Measurements from ENCODE around the gene TMEM109.

Gene TMEM109

DNA sequence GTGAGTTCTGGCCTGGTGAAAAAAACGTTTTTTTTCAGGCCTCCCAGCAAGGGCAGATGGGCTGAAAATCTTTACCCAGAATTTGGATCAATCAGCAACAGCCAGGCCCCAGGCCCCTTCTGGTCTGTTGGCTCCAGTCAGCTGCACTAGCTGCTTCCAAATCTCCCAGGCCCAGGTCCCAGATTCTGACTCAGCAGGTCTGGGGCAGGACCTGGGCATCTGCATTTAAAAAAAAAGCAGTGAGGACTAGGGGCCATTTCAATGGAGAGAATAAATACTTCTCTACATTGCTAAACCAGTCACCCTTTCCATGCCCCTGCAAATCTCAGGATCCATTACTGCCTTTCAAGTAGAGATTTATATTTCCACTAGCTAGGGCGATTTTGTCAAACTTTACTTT, 33.7 kb downstream of the TMEM109 start (continued):
- TF ChIP-seq, protein P1, sequence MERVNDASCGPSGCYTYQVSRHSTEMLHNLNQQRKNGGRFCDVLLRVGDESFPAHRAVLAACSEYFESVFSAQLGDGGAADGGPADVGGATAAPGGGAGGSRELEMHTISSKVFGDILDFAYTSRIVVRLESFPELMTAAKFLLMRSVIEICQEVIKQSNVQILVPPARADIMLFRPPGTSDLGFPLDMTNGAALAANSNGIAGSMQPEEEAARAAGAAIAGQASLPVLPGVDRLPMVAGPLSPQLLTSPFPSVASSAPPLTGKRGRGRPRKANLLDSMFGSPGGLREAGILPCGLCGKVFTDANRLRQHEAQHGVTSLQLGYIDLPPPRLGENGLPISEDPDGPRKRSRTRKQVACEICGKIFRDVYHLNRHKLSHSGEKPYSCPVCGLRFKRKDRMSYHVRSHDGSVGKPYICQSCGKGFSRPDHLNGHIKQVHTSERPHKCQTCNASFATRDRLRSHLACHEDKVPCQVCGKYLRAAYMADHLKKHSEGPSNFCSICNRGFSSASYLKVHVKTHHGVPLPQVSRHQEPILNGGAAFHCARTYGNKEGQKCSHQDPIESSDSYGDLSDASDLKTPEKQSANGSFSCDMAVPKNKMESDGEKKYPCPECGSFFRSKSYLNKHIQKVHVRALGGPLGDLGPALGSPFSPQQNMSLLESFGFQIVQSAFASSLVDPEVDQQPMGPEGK (tag by site-specific recombination; IDR thresholded peaks at IDR 0.05) = no peak
- no peak for TF ChIP-seq RBAK (tag by site-specific recombination; IDR thresholded peaks at IDR 0.05)
- TF ChIP-seq, protein P2, sequence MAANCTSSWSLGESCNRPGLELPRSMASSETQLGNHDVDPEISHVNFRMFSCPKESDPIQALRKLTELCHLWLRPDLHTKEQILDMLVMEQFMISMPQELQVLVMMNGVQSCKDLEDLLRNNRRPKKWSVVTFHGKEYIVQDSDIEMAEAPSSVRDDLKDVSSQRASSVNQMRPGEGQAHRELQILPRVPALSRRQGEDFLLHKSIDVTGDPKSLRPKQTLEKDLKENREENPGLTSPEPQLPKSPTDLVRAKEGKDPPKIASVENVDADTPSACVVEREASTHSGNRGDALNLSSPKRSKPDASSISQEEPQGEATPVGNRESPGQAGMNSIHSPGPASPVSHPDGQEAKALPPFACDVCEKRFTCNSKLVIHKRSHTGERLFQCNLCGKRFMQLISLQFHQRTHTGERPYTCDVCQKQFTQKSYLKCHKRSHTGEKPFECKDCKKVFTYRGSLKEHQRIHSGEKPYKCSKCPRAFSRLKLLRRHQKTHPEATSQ (tag by site-specific recombination; IDR thresholded peaks at IDR 0.05) = no peak

DNA sequence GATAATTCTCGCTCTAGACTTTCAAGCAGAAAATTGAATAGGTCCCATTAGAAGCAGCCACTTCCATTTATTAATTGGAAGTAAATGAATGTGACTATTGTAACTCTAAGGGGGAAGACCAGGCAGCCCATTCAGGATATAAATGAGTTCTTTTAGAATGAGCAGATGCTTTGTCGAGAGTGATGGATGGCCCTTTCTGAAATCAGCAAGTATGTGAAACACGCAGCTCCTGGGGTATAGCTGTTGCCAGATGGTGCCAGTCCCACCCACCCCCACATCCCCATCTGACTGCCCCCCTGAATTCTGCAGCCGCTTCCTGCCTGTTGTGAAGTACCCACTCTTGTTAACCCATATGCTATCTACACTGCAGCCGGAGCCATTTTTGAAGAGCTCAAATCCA, 34.3 kb downstream of the TMEM109 start:
- Histone ChIP-seq H3K27ac (ENCODE audit: extremely low read depth, low read depth, low read length) (no peak overlapping the region), H3K9me3 (ENCODE audit: control insufficient read depth, insufficient read depth, low read depth, low read length) (no peaks in the 10 kb centered on the region), H3K4me3 (ENCODE audit: low read depth, low read length) (no peak overlapping the region), H3K4me1 (ENCODE audit: control insufficient read depth, insufficient read depth, low read length) (no peaks in the 10 kb centered on the region), H3K36me3 (ENCODE audit: control insufficient read depth in 2 of 2, insufficient read depth in 1 of 2, low read length in 2 of 2) (no peaks in the 10 kb centered on the region)
- ChIA-PET POLR2A (interaction anchor here (1.0 kb wide), 1 partner anchor 15 kb away, joined by 3 read pairs; no protein-coding TSS in a partner anchor), CTCF (no interaction called here)
- TF ChIP-seq TCF7L2 (IDR thresholded peaks at IDR 0.05; ENCODE audit: borderline replicate concordance, low read depth, low read length) (no peak), ZNF394 (tag by site-specific recombination; IDR thresholded peaks at IDR 0.05; ENCODE audit: borderline replicate concordance) (no peak), ZNF501 (tag by site-specific recombination; IDR thresholded peaks at IDR 0.05) (no peak), REPIN1 (tag by site-specific recombination; IDR thresholded peaks at IDR 0.05; ENCODE audit: low read depth) (no peak)

DNA sequence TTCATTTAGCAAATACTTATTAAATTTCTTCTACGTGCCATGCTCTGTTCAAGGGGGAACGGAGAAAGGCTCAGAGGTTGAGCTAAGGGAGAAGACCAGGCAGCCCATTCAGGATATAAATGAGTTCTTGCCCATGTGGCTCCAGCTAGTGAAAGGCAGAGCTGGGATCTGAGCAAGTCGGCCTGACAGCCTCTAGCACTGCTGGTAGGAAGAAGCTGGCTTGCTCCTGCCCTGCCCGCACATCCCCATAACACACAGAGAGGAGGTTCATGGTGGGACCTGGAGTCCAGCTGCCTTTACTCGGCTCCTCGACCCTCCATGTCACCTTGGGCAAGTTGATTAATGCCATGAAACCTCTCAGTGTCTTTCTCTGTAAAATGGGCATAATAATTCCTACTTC, 36.1 kb downstream of the TMEM109 start:
- Histone ChIP-seq H3K4me3 (ENCODE audit: low read depth, low read length) (no peak overlapping the region), H3K36me3 (ENCODE audit: control insufficient read depth in 2 of 2, insufficient read depth in 1 of 2, low read length in 2 of 2) (no peaks in the 10 kb centered on the region), H3K4me1 (ENCODE audit: control insufficient read depth, insufficient read depth, low read length) (no peaks in the 10 kb centered on the region), H3K9me3 (ENCODE audit: control insufficient read depth, insufficient read depth, low read depth, low read length) (no peaks in the 10 kb centered on the region), H3K27ac (ENCODE audit: extremely low read depth, low read depth, low read length) (no peak overlapping the region)
- TF ChIP-seq, protein P3, sequence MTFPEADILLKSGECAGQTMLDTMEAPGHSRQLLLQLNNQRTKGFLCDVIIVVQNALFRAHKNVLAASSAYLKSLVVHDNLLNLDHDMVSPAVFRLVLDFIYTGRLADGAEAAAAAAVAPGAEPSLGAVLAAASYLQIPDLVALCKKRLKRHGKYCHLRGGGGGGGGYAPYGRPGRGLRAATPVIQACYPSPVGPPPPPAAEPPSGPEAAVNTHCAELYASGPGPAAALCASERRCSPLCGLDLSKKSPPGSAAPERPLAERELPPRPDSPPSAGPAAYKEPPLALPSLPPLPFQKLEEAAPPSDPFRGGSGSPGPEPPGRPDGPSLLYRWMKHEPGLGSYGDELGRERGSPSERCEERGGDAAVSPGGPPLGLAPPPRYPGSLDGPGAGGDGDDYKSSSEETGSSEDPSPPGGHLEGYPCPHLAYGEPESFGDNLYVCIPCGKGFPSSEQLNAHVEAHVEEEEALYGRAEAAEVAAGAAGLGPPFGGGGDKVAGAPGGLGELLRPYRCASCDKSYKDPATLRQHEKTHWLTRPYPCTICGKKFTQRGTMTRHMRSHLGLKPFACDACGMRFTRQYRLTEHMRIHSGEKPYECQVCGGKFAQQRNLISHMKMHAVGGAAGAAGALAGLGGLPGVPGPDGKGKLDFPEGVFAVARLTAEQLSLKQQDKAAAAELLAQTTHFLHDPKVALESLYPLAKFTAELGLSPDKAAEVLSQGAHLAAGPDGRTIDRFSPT (tag by site-specific recombination; IDR thresholded peaks at IDR 0.05) = no peak
- TF ChIP-seq ZSCAN16 (tag by site-specific recombination; IDR thresholded peaks at IDR 0.05) (no peak), ZNF600 (tag by site-specific recombination; IDR thresholded peaks at IDR 0.05) (no peak), ZNF184 (tag by site-specific recombination; IDR thresholded peaks at IDR 0.05) (no peak), ZNF610 (tag by site-specific recombination; IDR thresholded peaks at IDR 0.05; ENCODE audit: borderline replicate concordance) (no peak), ZNF341 (tag by site-specific recombination; IDR thresholded peaks at IDR 0.05; ENCODE audit: low read depth) (no peak)
- TF ChIP-seq, protein P4, sequence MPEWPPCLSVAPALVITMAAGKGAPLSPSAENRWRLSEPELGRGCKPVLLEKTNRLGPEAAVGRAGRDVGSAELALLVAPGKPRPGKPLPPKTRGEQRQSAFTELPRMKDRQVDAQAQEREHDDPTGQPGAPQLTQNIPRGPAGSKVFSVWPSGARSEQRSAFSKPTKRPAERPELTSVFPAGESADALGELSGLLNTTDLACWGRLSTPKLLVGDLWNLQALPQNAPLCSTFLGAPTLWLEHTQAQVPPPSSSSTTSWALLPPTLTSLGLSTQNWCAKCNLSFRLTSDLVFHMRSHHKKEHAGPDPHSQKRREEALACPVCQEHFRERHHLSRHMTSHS (tag by site-specific recombination; IDR thresholded peaks at IDR 0.05) = no peak
- POLR2A ChIA-PET = no interaction called here
- CTCF ChIA-PET = interaction anchor here (0.6 to 1.0 kb wide), 4 partner anchors 9 to 179 kb away, joined by 3 to 4 read pairs (median 4); no protein-coding TSS in a partner anchor

Data from HEK293 (cell line).